Liver (tissue), 10 donors: Measurements from ENCODE around the gene HSD3B7. TPM values are rescaled to one million over a fixed set of nuclear protein-coding genes. Genes with fewer than 3 reads are reported as not detected.

ENCODE experiments used
- DNase-seq: peaks from one replicate; pipeline ENCODE4 v3.0.0-alpha.2; 2017; ENCODE audit warnings: low spot score
- H3K27ac ChIP-seq, 2 donors: one replicate each; pipeline ENCODE4 v1.7.0; 2013; ENCODE audit warnings: inconsistent platforms in 2 of 2, low read length in 2 of 2, control low read depth in 1 of 2, low read depth in 1 of 2, mild to moderate bottlenecking in 1 of 2
- H3K27me3 ChIP-seq, 4 donors: one replicate each; pipeline versions ENCODE4 v1.6.1 to v1.7.0; 2013; ENCODE audit warnings: low read length in 3 of 4, inconsistent platforms in 1 of 4, mild to moderate bottlenecking in 1 of 4, moderate library complexity in 1 of 4; ENCODE audit not compliant: control insufficient read depth in 4 of 4, insufficient read depth in 4 of 4
- H3K36me3 ChIP-seq, 4 donors: one replicate each; pipeline versions ENCODE4 v1.6.1 to v1.7.0; 2013; ENCODE audit warnings: low read length in 3 of 4, mild to moderate bottlenecking in 3 of 4, low read depth in 1 of 4, moderate library complexity in 1 of 4; ENCODE audit not compliant: control insufficient read depth in 4 of 4, insufficient read depth in 3 of 4
- H3K4me1 ChIP-seq, 4 donors: one replicate each; pipeline versions ENCODE4 v1.6.1 to v1.7.0; 2013; ENCODE audit warnings: low read length in 3 of 4, mild to moderate bottlenecking in 3 of 4, moderate library complexity in 1 of 4; ENCODE audit not compliant: control insufficient read depth in 4 of 4, insufficient read depth in 4 of 4
- H3K4me3 ChIP-seq, 3 donors: one replicate each; pipeline versions ENCODE4 v1.6.1 to v1.7.0; 2013; ENCODE audit warnings: low read length in 3 of 3, control low read depth in 1 of 3, low read depth in 1 of 3, mild to moderate bottlenecking in 1 of 3
- H3K9ac ChIP-seq, 2 donors: one replicate each; pipeline ENCODE4 v1.7.0; 2013; ENCODE audit warnings: low read length in 2 of 2, mild to moderate bottlenecking in 2 of 2, moderate library complexity in 2 of 2, control low read depth in 1 of 2, low read depth in 1 of 2
- H3K9me3 ChIP-seq, 4 donors: one replicate each; pipeline versions ENCODE4 v1.6.1 to v1.7.0; 2013; ENCODE audit warnings: low read length in 3 of 4; ENCODE audit not compliant: control insufficient read depth in 4 of 4
- ATF3 ChIP-seq: IDR thresholded peaks from 2 replicates; pipeline ENCODE4 v1.6.1; 2016; ENCODE audit warnings: antibody characterized with exemption
- CTCF ChIP-seq: fragments of 150-350 bp; IDR thresholded peaks from 2 replicates; pipeline ENCODE4 v1.5.1; 2017; ENCODE audit warnings: improper control_type of control experiment, low read depth, low read length; ENCODE audit not compliant: missing input control
- EGR1 ChIP-seq, 2 donors: IDR thresholded peaks; 2 replicates each; pipeline ENCODE4 v1.6.1; 2016 to 2018; ENCODE audit warnings: antibody characterized with exemption in 2 of 2, low read depth in 2 of 2
- FOXA1 ChIP-seq: IDR thresholded peaks from 2 replicates; pipeline ENCODE4 v1.6.1; 2016; ENCODE audit warnings: antibody characterized with exemption
- FOXA2 ChIP-seq: IDR thresholded peaks from 2 replicates; pipeline ENCODE4 v1.6.1; 2016; ENCODE audit warnings: antibody characterized with exemption
- GABPA ChIP-seq, 2 donors: IDR thresholded peaks in 1 of 2; conservative IDR thresholded peaks in 1 of 2; 2 replicates each; pipeline ENCODE4 v1.6.1; 2016; ENCODE audit warnings: antibody characterized with exemption in 2 of 2, mild to moderate bottlenecking in 1 of 2, moderate library complexity in 1 of 2
- HNF4A ChIP-seq, 2 donors: conservative IDR thresholded peaks; 2 replicates each; pipeline ENCODE4 v1.6.1; 2016; ENCODE audit warnings: antibody characterized with exemption in 2 of 2, mild to moderate bottlenecking in 2 of 2
- HNF4G ChIP-seq: IDR thresholded peaks from 2 replicates; pipeline ENCODE4 v1.6.1; 2016; ENCODE audit warnings: antibody characterized with exemption
- JUND ChIP-seq, 2 donors: IDR thresholded peaks; 2 replicates each; pipeline ENCODE4 v1.6.1; 2016; ENCODE audit warnings: antibody characterized with exemption in 2 of 2
- MAX ChIP-seq: IDR thresholded peaks from 2 replicates; pipeline ENCODE4 v1.6.1; 2016; ENCODE audit warnings: antibody characterized with exemption
- NR2F2 ChIP-seq: IDR thresholded peaks from 2 replicates; pipeline ENCODE4 v1.6.1; 2016; ENCODE audit warnings: antibody characterized with exemption
- RAD21 ChIP-seq, 2 donors: IDR thresholded peaks; 2 replicates each; pipeline ENCODE4 v1.6.1; 2016; ENCODE audit warnings: antibody characterized with exemption in 2 of 2, mild to moderate bottlenecking in 2 of 2
- REST ChIP-seq: IDR thresholded peaks from 2 replicates; pipeline ENCODE4 v1.6.1; 2016; ENCODE audit warnings: antibody characterized with exemption, mild to moderate bottlenecking
- RXRA ChIP-seq, 2 donors: IDR thresholded peaks; 2 replicates each; pipeline ENCODE4 v1.6.1; 2017 to 2018; ENCODE audit warnings: antibody characterized with exemption in 2 of 2, mild to moderate bottlenecking in 1 of 2
- SP1 ChIP-seq: IDR thresholded peaks from 2 replicates; pipeline ENCODE4 v1.6.1; 2018; ENCODE audit warnings: antibody characterized with exemption, mild to moderate bottlenecking
- TAF1 ChIP-seq: conservative IDR thresholded peaks from 2 replicates; pipeline ENCODE4 v1.6.1; 2016; ENCODE audit warnings: antibody characterized with exemption, mild to moderate bottlenecking
- YY1 ChIP-seq: IDR thresholded peaks from 2 replicates; pipeline ENCODE4 v1.6.1; 2016; ENCODE audit warnings: antibody characterized with exemption, mild to moderate bottlenecking
- ZBTB33 ChIP-seq: IDR thresholded peaks from 2 replicates; pipeline ENCODE4 v1.6.1; 2016; ENCODE audit warnings: antibody characterized with exemption
- WGBS: extraction: QIAGEN DNeasy Blood & Tissue Kit; methylation state at CpG from one replicate; pipeline ENCODE4 v1.1.7; 2013; 5-methylcytosine and 5-hydroxymethylcytosine counted together
- polyA plus RNA-seq, 2 donors: library from polyadenylated mRNA; stranded (reverse) in 1 of 2; unstranded in 1 of 2; fragments of 200-250 nt in 1 of 2; fragments of >200 nt in 1 of 2; fragmentation: Nextera tagmentation in 1 of 2; extraction: Ambion mirVana in 1 of 2; gene quantifications; one replicate each; pipeline versions ENCODE4 v1.2.1 to v1.2.3, GENCODE V29; 2013 to 2015
- small RNA-seq: library from RNA; depleted of rRNA; stranded (forward); fragments of <200 nt; gene quantifications from one replicate; pipeline ENCODE3, GENCODE V24; 2014
- total RNA-seq, 2 donors: library from RNA; depleted of rRNA; stranded (reverse); fragments of >200 nt; gene quantifications; one replicate each; pipeline ENCODE4 v1.2.3, GENCODE V29; 2014
- donor health status: healthy.
- donor health status: healthy.
- donor health status: healthy.
- donor health status: healthy.
- donor health status: healthy.

Gene HSD3B7
- total and polyA plus RNA-seq, 4 donors, result 23.9 to 93.9 (median 79.4) TPM

- DNase-seq, result no peak
- Histone ChIP-seq H3K4me1 (peaks cover 4 to 13% (median 7%) of the 10 kb centered on the region in 4 donors), H3K36me3 (peaks cover 19 to 38% (median 28%) of the 10 kb centered on the region in 4 donors), H3K27me3 (no peaks in the 10 kb centered on the region), H3K9me3 (no peaks in the 10 kb centered on the region), H3K9ac (no peak overlapping the region), H3K27ac (no peak overlapping the region), H3K4me3 (no peak overlapping the region)
- WGBS, result 75% methylated on average over 2 of the region's 2 CpGs
- no peak for TF ChIP-seq JUND (IDR thresholded peaks at IDR 0.05)
- TF ChIP-seq NR2F2, result no peak
- TF ChIP-seq EGR1 (IDR thresholded peaks at IDR 0.05; ENCODE audit: low read depth in 2 of 2), result no peak
- no peak for TF ChIP-seq YY1
- no peak for TF ChIP-seq GABPA (IDR thresholded peaks at IDR 0.05 in 1 of 2, conservative IDR thresholded peaks at IDR 0.05 in 1 of 2)
- no peak for TF ChIP-seq TAF1
- TF ChIP-seq FOXA2, result no peak
- no peak for TF ChIP-seq CTCF
- TF ChIP-seq REST, result no peak
- TF ChIP-seq RXRA (IDR thresholded peaks at IDR 0.05), result no peak
- no peak for TF ChIP-seq MAX
- TF ChIP-seq HNF4G, result no peak
- TF ChIP-seq SP1, result no peak
- no peak for TF ChIP-seq FOXA1
- TF ChIP-seq ZBTB33, result no peak
- no peak for TF ChIP-seq RAD21 (IDR thresholded peaks at IDR 0.05)
- no peak for TF ChIP-seq HNF4A (conservative IDR thresholded peaks at IDR 0.05)
- no peak for TF ChIP-seq ATF3
Measured at GRCh38 chr16:31036691-31037090, 51.7 kb downstream of the HSD3B7 start.

Small RNAs within 50 kb of the gene (small RNA-seq; reads per million reads assigned to genes)
- not detected for gene AC135048.1

Other genes starting within 250 kb of the HSD3B7 start
- gene PHKG2, start 236.8 kb upstream of the HSD3B7 start, total RNA-seq, result 10 to 100 TPM in 1 of 2 donors, 1 to 10 TPM in 1; 9.2 to 16.3 TPM
- gene PHKG2, start 236.8 kb upstream of the HSD3B7 start, polyA plus RNA-seq, result 10 to 100 TPM; 19.5 to 21.2 TPM
- 1 to 10 TPM in 1 of 2 donors, under 1 TPM in 1; 0.33 to 2.7 TPM for gene CFAP119, start 223.1 kb upstream of the HSD3B7 start, total RNA-seq
- 1 to 10 TPM in 1 of 2 donors, under 1 TPM in 1; 0.82 to 1.6 TPM for gene CFAP119, start 223.1 kb upstream of the HSD3B7 start, polyA plus RNA-seq
- gene RNF40, start 222.9 kb upstream of the HSD3B7 start, total RNA-seq, result 10 to 100 TPM; 41.0 to 55.4 TPM
- 10 to 100 TPM; 25.9 to 27.1 TPM for gene RNF40, start 222.9 kb upstream of the HSD3B7 start, polyA plus RNA-seq
- gene ZNF629, start 198.0 kb upstream of the HSD3B7 start, total RNA-seq, result 1 to 10 TPM; 3.3 to 4.2 TPM
- 1 to 10 TPM in 1 of 2 donors, under 1 TPM in 1; 0.86 to 3.5 TPM for gene ZNF629, start 198.0 kb upstream of the HSD3B7 start, polyA plus RNA-seq
- 1 to 10 TPM; 3.4 to 6.1 TPM for gene BCL7C, start 91.1 kb upstream of the HSD3B7 start, total RNA-seq
- gene BCL7C, start 91.1 kb upstream of the HSD3B7 start, polyA plus RNA-seq, result 1 to 10 TPM; 4.9 to 7.1 TPM
- gene CTF1, start 88.6 kb upstream of the HSD3B7 start, total RNA-seq, result under 1 TPM in 1 of 2 donors, not detected in 1; 0.75 TPM
- under 1 TPM; 0.19 to 0.35 TPM for gene CTF1, start 88.6 kb upstream of the HSD3B7 start, polyA plus RNA-seq
- gene FBXL19, start 61.6 kb upstream of the HSD3B7 start, total RNA-seq, result 1 to 10 TPM; 3.0 to 4.8 TPM
- 1 to 10 TPM in 1 of 2 donors, under 1 TPM in 1; 0.31 to 2.4 TPM for gene FBXL19, start 61.6 kb upstream of the HSD3B7 start, polyA plus RNA-seq
- 10 to 100 TPM; 26.6 to 39.1 TPM for gene ORAI3, start 36.1 kb upstream of the HSD3B7 start, total RNA-seq
- 10 to 100 TPM; 28.8 to 34.1 TPM for gene ORAI3, start 36.1 kb upstream of the HSD3B7 start, polyA plus RNA-seq
- 1 to 10 TPM; 3.6 to 3.8 TPM for gene SETD1A, start 27.5 kb upstream of the HSD3B7 start, total RNA-seq
- 1 to 10 TPM; 2.7 to 4.9 TPM for gene SETD1A, start 27.5 kb upstream of the HSD3B7 start, polyA plus RNA-seq
- 1 to 10 TPM in 1 of 2 donors, under 1 TPM in 1; 0.09 to 1.2 TPM for gene STX1B, start 25.4 kb downstream of the HSD3B7 start, total RNA-seq
- under 1 TPM; 0.19 to 0.82 TPM for gene STX1B, start 25.4 kb downstream of the HSD3B7 start, polyA plus RNA-seq
- 10 to 100 TPM; 11.4 to 19.8 TPM for gene STX4, start 48.4 kb downstream of the HSD3B7 start, total RNA-seq
- gene STX4, start 48.4 kb downstream of the HSD3B7 start, polyA plus RNA-seq, result 10 to 100 TPM; 14.9 to 22.1 TPM
- 1 to 10 TPM; 4.4 to 4.8 TPM for gene ZNF668, start 89.0 kb downstream of the HSD3B7 start, total RNA-seq
- gene ZNF668, start 89.0 kb downstream of the HSD3B7 start, polyA plus RNA-seq, result 1 to 10 TPM in 1 of 2 donors, under 1 TPM in 1; 0.92 to 3.3 TPM
- 1 to 10 TPM; 5.4 to 9.6 TPM for gene ZNF646, start 89.2 kb downstream of the HSD3B7 start, total RNA-seq
- 1 to 10 TPM in 1 of 2 donors, under 1 TPM in 1; 0.89 to 2.7 TPM for gene ZNF646, start 89.2 kb downstream of the HSD3B7 start, polyA plus RNA-seq
- 10 to 100 TPM in 1 of 2 donors, under 1 TPM in 1; 0.51 to 14.5 TPM for gene PRSS53, start 103.7 kb downstream of the HSD3B7 start, total RNA-seq
- gene PRSS53, start 103.7 kb downstream of the HSD3B7 start, polyA plus RNA-seq, result 1 to 10 TPM; 1.6 to 4.4 TPM
- gene VKORC1, start 109.6 kb downstream of the HSD3B7 start, total RNA-seq, result 100 to 1,000 TPM in 1 of 2 donors, 10 to 100 TPM in 1; 29.9 to 166 TPM
- 100 to 1,000 TPM; 360 to 519 TPM for gene VKORC1, start 109.6 kb downstream of the HSD3B7 start, polyA plus RNA-seq
- 10 to 100 TPM; 10.0 to 29.5 TPM for gene BCKDK, start 123.2 kb downstream of the HSD3B7 start, total RNA-seq
- gene BCKDK, start 123.2 kb downstream of the HSD3B7 start, polyA plus RNA-seq, result 10 to 100 TPM; 40.2 to 41.6 TPM
- 10 to 100 TPM; 20.9 to 37.4 TPM for gene KAT8, start 132.5 kb downstream of the HSD3B7 start, total RNA-seq
- gene KAT8, start 132.5 kb downstream of the HSD3B7 start, polyA plus RNA-seq, result 10 to 100 TPM; 15.9 to 18.3 TPM
- gene PRSS8, start 150.5 kb downstream of the HSD3B7 start, total RNA-seq, result 1 to 10 TPM; 1.1 to 8.3 TPM
- gene PRSS8, start 150.5 kb downstream of the HSD3B7 start, polyA plus RNA-seq, result 10 to 100 TPM in 1 of 2 donors, 1 to 10 TPM in 1; 8.5 to 50.1 TPM
- under 1 TPM; 0.09 to 0.50 TPM for gene PRSS36, start 164.9 kb downstream of the HSD3B7 start, total RNA-seq
- 1 to 10 TPM in 1 of 2 donors, under 1 TPM in 1; 0.74 to 2.1 TPM for gene PRSS36, start 164.9 kb downstream of the HSD3B7 start, polyA plus RNA-seq
- gene FUS, start 194.9 kb downstream of the HSD3B7 start, total RNA-seq, result 10 to 100 TPM; 36.4 to 51.5 TPM
- gene FUS, start 194.9 kb downstream of the HSD3B7 start, polyA plus RNA-seq, result 10 to 100 TPM in 1 of 2 donors, 1 to 10 TPM in 1; 7.5 to 42.3 TPM
- gene PYCARD, start 217.6 kb downstream of the HSD3B7 start, total RNA-seq, result 10 to 100 TPM in 1 of 2 donors, 1 to 10 TPM in 1; 6.7 to 35.9 TPM
- gene PYCARD, start 217.6 kb downstream of the HSD3B7 start, polyA plus RNA-seq, result 10 to 100 TPM in 1 of 2 donors, 1 to 10 TPM in 1; 9.7 to 11.8 TPM
- under 1 TPM in 1 of 2 donors, not detected in 1; under 0.01 TPM for gene TRIM72, start 228.9 kb downstream of the HSD3B7 start, total RNA-seq
- gene TRIM72, start 228.9 kb downstream of the HSD3B7 start, polyA plus RNA-seq, result under 1 TPM; 0.02 to 0.10 TPM
- not detected for gene PYDC1, start 231.9 kb downstream of the HSD3B7 start, total RNA-seq
- gene PYDC1, start 231.9 kb downstream of the HSD3B7 start, polyA plus RNA-seq, result not detected